Karpas-422 (cell line): ENCODE measurements around the gene P2RY14. TPM values are rescaled to one million over a fixed set of nuclear protein-coding genes. Genes with fewer than 3 reads are reported as not detected.

Source experiments
- DNase-seq: peaks from one replicate; pipeline ENCODE4 v3.0.0-alpha.2; 2015
- H2AFZ ChIP-seq: fragments of 200-600 bp; sonication (generic); 2 replicates; pipeline ENCODE4 v1.6.1; 2014; ENCODE audit warnings: antibody characterized with exemption, low read length, mixed read lengths
- H3K27ac ChIP-seq: fragments of 200-600 bp; sonication (generic); 2 replicates; pipeline ENCODE4 v1.5.1; 2014; ENCODE audit warnings: mild to moderate bottlenecking, low read length, moderate library complexity
- H3K27me3 ChIP-seq: fragments of 200-600 bp; sonication (generic); 2 replicates; pipeline ENCODE4 v1.6.1; 2014; ENCODE audit warnings: low read length, mixed read lengths
- H3K36me3 ChIP-seq: fragments of 200-600 bp; sonication (generic); 2 replicates; pipeline ENCODE4 v1.6.1; 2014; ENCODE audit warnings: low read length, mixed read lengths; ENCODE audit not compliant: insufficient read depth
- H3K4me1 ChIP-seq: fragments of 200-600 bp; sonication (generic); 2 replicates; pipeline ENCODE4 v1.6.1; 2014; ENCODE audit warnings: mild to moderate bottlenecking, low read length, mixed read lengths
- H3K4me2 ChIP-seq: fragments of 200-600 bp; sonication (generic); 2 replicates; pipeline ENCODE4 v1.6.1; 2014; ENCODE audit warnings: low read length, low read depth, mild to moderate bottlenecking; ENCODE audit not compliant: poor library complexity, severe bottlenecking
- H3K4me3 ChIP-seq: fragments of 200-600 bp; sonication (generic); 2 replicates; pipeline ENCODE4 v1.5.1; 2014; ENCODE audit warnings: mild to moderate bottlenecking, antibody characterized with exemption, low read length, mixed read lengths
- H3K79me2 ChIP-seq: fragments of 200-600 bp; sonication (generic); 2 replicates; pipeline ENCODE4 v1.6.1; 2014; ENCODE audit warnings: mild to moderate bottlenecking, low read length, mixed read lengths
- H3K9ac ChIP-seq: fragments of 200-600 bp; sonication (generic); 2 replicates; pipeline ENCODE4 v1.6.0; 2014; ENCODE audit warnings: low read length
- H3K9me2 ChIP-seq: fragments of 200-600 bp; sonication (generic), shearing (Covaris generic); replicated peaks from 2 replicates; pipeline ENCODE4 v1.6.0; 2014; ENCODE audit warnings: mild to moderate bottlenecking, low read length, moderate library complexity; ENCODE audit not compliant: insufficient read depth
- H3K9me3 ChIP-seq: fragments of 300-700, 200-600 bp; sonication (generic); 2 replicates; pipeline ENCODE4 v1.6.1; 2014; ENCODE audit warnings: low read length, mixed read lengths
- H4K20me1 ChIP-seq: fragments of 200-600 bp; sonication (generic); 2 replicates; pipeline ENCODE4 v1.6.1; 2014; ENCODE audit warnings: mild to moderate bottlenecking, antibody characterized with exemption, low read length, low read depth; ENCODE audit not compliant: insufficient read depth
- total RNA-seq: library from RNA; depleted of rRNA; stranded (reverse); fragments of >200 nt; shearing (Covaris generic); gene quantifications from 2 replicates; pipeline ENCODE4 v1.2.3, GENCODE V29; 2014; ENCODE audit warnings: low replicate concordance

The P2RY14 gene
- total RNA-seq, 1 experiment from 2014 or later = not detected

- Histone ChIP-seq H3K9ac (no peak overlapping the region), H3K4me1 (no peaks in the 10 kb centered on the region), H3K4me2 (no peak overlapping the region), H4K20me1 (no peaks in the 10 kb centered on the region), H3K4me3 (no peak overlapping the region), H3K9me3 (no peaks in the 10 kb centered on the region), H3K36me3 (no peaks in the 10 kb centered on the region), H2AFZ (no peak overlapping the region), H3K79me2 (no peaks in the 10 kb centered on the region), H3K27me3 (no peaks in the 10 kb centered on the region), H3K9me2 (no peaks in the 10 kb centered on the region), H3K27ac (no peak overlapping the region)
- DNase-seq = no peak
Measured at GRCh38 chr3:151195826-151196225, 82.5 kb downstream of the P2RY14 start.

GRCh38 chr3:151192545-151192944 is 85.8 kb downstream of the P2RY14 start:
- no peaks in the 10 kb centered on the region for H3K9me2 ChIP-seq
- no peak overlapping the region for H3K4me3 ChIP-seq
- no peak overlapping the region for H2AFZ ChIP-seq
- no peaks in the 10 kb centered on the region for H3K9me3 ChIP-seq
- H3K4me1 ChIP-seq = no peaks in the 10 kb centered on the region
- no peak for DNase-seq
- H3K4me2 ChIP-seq = no peak overlapping the region
- H3K79me2 ChIP-seq = no peaks in the 10 kb centered on the region
- H3K27me3 ChIP-seq = no peaks in the 10 kb centered on the region
- H4K20me1 ChIP-seq = no peaks in the 10 kb centered on the region
- H3K27ac ChIP-seq = no peak overlapping the region
- H3K9ac ChIP-seq = no peak overlapping the region
- H3K36me3 ChIP-seq = no peaks in the 10 kb centered on the region

GRCh38 chr3:151191095-151191494 is 87.2 kb downstream of the P2RY14 start:
- no peak for DNase-seq
- Histone ChIP-seq H3K4me1 (no peaks in the 10 kb centered on the region), H3K9me3 (no peaks in the 10 kb centered on the region), H3K27ac (no peak overlapping the region), H3K4me2 (no peak overlapping the region), H3K9me2 (no peaks in the 10 kb centered on the region), H2AFZ (no peak overlapping the region), H3K4me3 (no peak overlapping the region), H3K36me3 (no peaks in the 10 kb centered on the region), H3K79me2 (no peaks in the 10 kb centered on the region), H3K9ac (no peak overlapping the region), H4K20me1 (no peaks in the 10 kb centered on the region), H3K27me3 (no peaks in the 10 kb centered on the region)

- Histone ChIP-seq H3K36me3 (no peaks in the 10 kb centered on the region), H3K9me3 (no peaks in the 10 kb centered on the region), H3K9me2 (no peaks in the 10 kb centered on the region), H3K27ac (no peak overlapping the region), H3K27me3 (no peaks in the 10 kb centered on the region), H2AFZ (no peak overlapping the region), H3K9ac (no peak overlapping the region), H3K79me2 (no peaks in the 10 kb centered on the region), H3K4me3 (no peak overlapping the region), H3K4me2 (no peak overlapping the region), H3K4me1 (no peaks in the 10 kb centered on the region), H4K20me1 (no peaks in the 10 kb centered on the region)
- no peak for DNase-seq
Measured at GRCh38 chr3:151183265-151183671, 95.1 kb downstream of the P2RY14 start.

GRCh38 chr3:151182349-151183079 is 95.8 kb downstream of the P2RY14 start:
- H3K9me3 ChIP-seq = no peaks in the 10 kb centered on the region
- DNase-seq = no peak
- no peak overlapping the region for H3K27ac ChIP-seq
- no peaks in the 10 kb centered on the region for H3K27me3 ChIP-seq
- H3K4me2 ChIP-seq = no peak overlapping the region
- no peaks in the 10 kb centered on the region for H3K36me3 ChIP-seq
- H3K9me2 ChIP-seq = no peaks in the 10 kb centered on the region
- H2AFZ ChIP-seq = no peak overlapping the region
- no peaks in the 10 kb centered on the region for H3K79me2 ChIP-seq
- H3K4me1 ChIP-seq = no peaks in the 10 kb centered on the region
- no peak overlapping the region for H3K4me3 ChIP-seq
- H3K9ac ChIP-seq = no peak overlapping the region
- no peaks in the 10 kb centered on the region for H4K20me1 ChIP-seq

GRCh38 chr3:151178208-151178845 is 100.0 kb downstream of the P2RY14 start:
- Histone ChIP-seq H3K4me2 (no peak overlapping the region), H3K9me3 (no peaks in the 10 kb centered on the region), H3K4me3 (no peak overlapping the region), H3K79me2 (no peaks in the 10 kb centered on the region), H3K27me3 (no peaks in the 10 kb centered on the region), H2AFZ (no peak overlapping the region), H3K9ac (no peak overlapping the region), H3K9me2 (no peaks in the 10 kb centered on the region), H3K27ac (no peak overlapping the region), H4K20me1 (no peaks in the 10 kb centered on the region), H3K4me1 (no peaks in the 10 kb centered on the region), H3K36me3 (no peaks in the 10 kb centered on the region)
- DNase-seq = no peak

GRCh38 chr3:151175952-151176351 is 102.4 kb downstream of the P2RY14 start:
- Histone ChIP-seq H3K27me3 (peaks cover 3% of the 10 kb centered on the region; the same call in 1 of the 2 replicates), H3K4me1 (no peaks in the 10 kb centered on the region), H4K20me1 (no peaks in the 10 kb centered on the region), H3K9ac (no peak overlapping the region), H3K36me3 (no peaks in the 10 kb centered on the region), H3K79me2 (no peaks in the 10 kb centered on the region), H3K27ac (no peak overlapping the region), H3K4me2 (no peak overlapping the region), H3K9me3 (no peaks in the 10 kb centered on the region), H3K9me2 (no peaks in the 10 kb centered on the region), H2AFZ (no peak overlapping the region), H3K4me3 (no peak overlapping the region)
- DNase-seq = no peak

GRCh38 chr3:151174351-151174750 is 104.0 kb downstream of the P2RY14 start:
- no peak for DNase-seq
- H3K36me3 ChIP-seq = no peaks in the 10 kb centered on the region
- H3K9me3 ChIP-seq = no peaks in the 10 kb centered on the region
- H3K4me3 ChIP-seq = no peak overlapping the region
- no peaks in the 10 kb centered on the region for H4K20me1 ChIP-seq
- no peak overlapping the region for H2AFZ ChIP-seq
- H3K4me2 ChIP-seq = no peak overlapping the region
- H3K27ac ChIP-seq = no peak overlapping the region
- no peaks in the 10 kb centered on the region for H3K9me2 ChIP-seq
- peaks cover 3% of the 10 kb centered on the region; the same call in 1 of the 2 replicates for H3K27me3 ChIP-seq
- no peak overlapping the region for H3K9ac ChIP-seq
- H3K4me1 ChIP-seq = peaks cover 3% of the 10 kb centered on the region; the same call in 1 of the 2 replicates
- H3K79me2 ChIP-seq = no peaks in the 10 kb centered on the region
